ENCODE data around the gene CXCL12. TPM values are rescaled to one million over a fixed set of nuclear protein-coding genes. Genes with fewer than 3 reads are reported as not detected.
A peak's percentile ranks its signal among the peaks of the same experiment; 100 is the strongest.

The CXCL12 gene
- total RNA-seq, 2 donors from 2014 or later: 0.35 TPM; not detected in 1

GRCh38 chr10:44394696-44395381, 9.9 kb upstream of the CXCL12 start:
- Mint-ChIP-seq H3K4me3 (no peak overlapping the region), H3K27me3 (peaks cover 17% of the 10 kb centered on the region), H3K9me3 (no peaks in the 10 kb centered on the region), H3K36me3 (ENCODE audit: low read depth) (no peaks in the 10 kb centered on the region), H3K27ac (no peak overlapping the region), H3K4me1 (no peaks in the 10 kb centered on the region)
- no peak for ATAC-seq (replicated peaks)

- no peaks in the 10 kb centered on the region for H3K4me1 Mint-ChIP-seq
- no peaks in the 10 kb centered on the region for H3K36me3 Mint-ChIP-seq (ENCODE audit: low read depth)
- H3K4me3 Mint-ChIP-seq: no peak overlapping the region
- H3K9me3 Mint-ChIP-seq: no peaks in the 10 kb centered on the region
- H3K27me3 Mint-ChIP-seq: peaks cover 17% of the 10 kb centered on the region
- no peak overlapping the region for H3K27ac Mint-ChIP-seq
- ATAC-seq (replicated peaks): no peak
Observed at GRCh38 chr10:44393834-44394547, 9.1 kb upstream of the CXCL12 start.

GRCh38 chr10:44393051-44393630, 8.2 kb upstream of the CXCL12 start:
- no peak for ATAC-seq (replicated peaks)
- Mint-ChIP-seq H3K36me3 (ENCODE audit: low read depth) (no peaks in the 10 kb centered on the region), H3K9me3 (no peaks in the 10 kb centered on the region), H3K4me1 (no peaks in the 10 kb centered on the region), H3K27me3 (peaks cover 17% of the 10 kb centered on the region), H3K4me3 (no peak overlapping the region), H3K27ac (no peak overlapping the region)

- no peak for ATAC-seq (replicated peaks)
- Mint-ChIP-seq H3K27ac (no peak overlapping the region), H3K27me3 (peaks cover 21% of the 10 kb centered on the region), H3K4me1 (no peaks in the 10 kb centered on the region), H3K9me3 (no peaks in the 10 kb centered on the region), H3K4me3 (no peak overlapping the region), H3K36me3 (ENCODE audit: low read depth) (no peaks in the 10 kb centered on the region)
Observed at GRCh38 chr10:44392420-44392819, 7.5 kb upstream of the CXCL12 start.

- Mint-ChIP-seq H3K36me3 (ENCODE audit: low read depth) (no peaks in the 10 kb centered on the region), H3K4me1 (no peaks in the 10 kb centered on the region), H3K27me3 (peaks cover 22% of the 10 kb centered on the region), H3K27ac (no peak overlapping the region), H3K4me3 (no peak overlapping the region), H3K9me3 (no peaks in the 10 kb centered on the region)
- ATAC-seq (replicated peaks): no peak
Observed at GRCh38 chr10:44391981-44392380, 7.1 kb upstream of the CXCL12 start.

- Mint-ChIP-seq H3K27ac (no peak overlapping the region), H3K9me3 (no peaks in the 10 kb centered on the region), H3K27me3 (peaks cover 19% of the 10 kb centered on the region), H3K4me3 (no peak overlapping the region), H3K36me3 (ENCODE audit: low read depth) (no peaks in the 10 kb centered on the region), H3K4me1 (no peaks in the 10 kb centered on the region)
- no peak for ATAC-seq (replicated peaks)
Observed at GRCh38 chr10:44390585-44391072, 5.7 kb upstream of the CXCL12 start.

- peaks cover 20% of the 10 kb centered on the region for H3K27me3 Mint-ChIP-seq
- no peak for ATAC-seq (replicated peaks)
- H3K9me3 Mint-ChIP-seq: no peaks in the 10 kb centered on the region
- no peak overlapping the region for H3K4me3 Mint-ChIP-seq
- no peaks in the 10 kb centered on the region for H3K4me1 Mint-ChIP-seq
- no peaks in the 10 kb centered on the region for H3K36me3 Mint-ChIP-seq (ENCODE audit: low read depth)
- no peak overlapping the region for H3K27ac Mint-ChIP-seq
Observed at GRCh38 chr10:44389556-44389955, 4.7 kb upstream of the CXCL12 start.

GRCh38 chr10:44389150-44389549, 4.3 kb upstream of the CXCL12 start:
- ATAC-seq (replicated peaks): no peak
- Mint-ChIP-seq H3K27ac (no peak overlapping the region), H3K4me3 (no peak overlapping the region), H3K9me3 (no peaks in the 10 kb centered on the region), H3K27me3 (peaks cover 20% of the 10 kb centered on the region), H3K36me3 (ENCODE audit: low read depth) (no peaks in the 10 kb centered on the region), H3K4me1 (no peaks in the 10 kb centered on the region)

- H3K27me3 Mint-ChIP-seq: peaks cover 20% of the 10 kb centered on the region
- no peaks in the 10 kb centered on the region for H3K36me3 Mint-ChIP-seq (ENCODE audit: low read depth)
Observed at GRCh38 chr10:44388641-44389040, 3.7 kb upstream of the CXCL12 start.

GRCh38 chr10:44387853-44388251, 3.0 kb upstream of the CXCL12 start:
- no peaks in the 10 kb centered on the region for H3K36me3 Mint-ChIP-seq (ENCODE audit: low read depth)
- no peaks in the 10 kb centered on the region for H3K4me1 Mint-ChIP-seq
- no peak overlapping the region for H3K27ac Mint-ChIP-seq
- H3K4me3 Mint-ChIP-seq: no peak overlapping the region
- H3K27me3 Mint-ChIP-seq: peaks cover 26% of the 10 kb centered on the region
- ATAC-seq (replicated peaks): no peak
- H3K9me3 Mint-ChIP-seq: no peaks in the 10 kb centered on the region

More at GRCh38 chr10:44388641-44389040, 3.7 kb upstream of the CXCL12 start:
- H3K4me3 Mint-ChIP-seq: no peak overlapping the region
- no peak overlapping the region for H3K27ac Mint-ChIP-seq
- ATAC-seq (replicated peaks): no peak
- H3K4me1 Mint-ChIP-seq: no peaks in the 10 kb centered on the region
- no peaks in the 10 kb centered on the region for H3K9me3 Mint-ChIP-seq

GRCh38 chr10:44386546-44387052, 1.7 kb upstream of the CXCL12 start:
- H3K27ac Mint-ChIP-seq: no peak overlapping the region
- H3K4me1 Mint-ChIP-seq: no peaks in the 10 kb centered on the region
- peaks cover 18% of the 10 kb centered on the region for H3K27me3 Mint-ChIP-seq
- ATAC-seq (replicated peaks): peak; percentile 69
- H3K36me3 Mint-ChIP-seq (ENCODE audit: low read depth): no peaks in the 10 kb centered on the region
- H3K4me3 Mint-ChIP-seq: no peak overlapping the region
- H3K9me3 Mint-ChIP-seq: no peaks in the 10 kb centered on the region

GRCh38 chr10:44385696-44386441, 972 bp upstream of the CXCL12 start:
- Mint-ChIP-seq H3K27ac (no peak overlapping the region), H3K9me3 (no peaks in the 10 kb centered on the region), H3K4me1 (no peaks in the 10 kb centered on the region), H3K4me3 (peak overlapping the region; percentile 22), H3K36me3 (ENCODE audit: low read depth) (no peaks in the 10 kb centered on the region), H3K27me3 (peaks cover 18% of the 10 kb centered on the region)
- no peak for ATAC-seq (replicated peaks)

GRCh38 chr10:44384601-44385025, 284 bp downstream of the CXCL12 start:
- H3K27ac Mint-ChIP-seq: no peak overlapping the region
- H3K4me3 Mint-ChIP-seq: no peak overlapping the region
- H3K9me3 Mint-ChIP-seq: no peaks in the 10 kb centered on the region
- H3K27me3 Mint-ChIP-seq: peaks cover 18% of the 10 kb centered on the region
- H3K36me3 Mint-ChIP-seq (ENCODE audit: low read depth): no peaks in the 10 kb centered on the region
- H3K4me1 Mint-ChIP-seq: no peaks in the 10 kb centered on the region
- no peak for ATAC-seq (replicated peaks)

Data from activated T-helper 17 cell treated with anti-CD3 and anti-CD28 coated beads, Interleukin-2, amount 50 U/mL, for 72 hours (primary cell).